HepG2 (cell line): ENCODE results near the gene FAM163B. TPM values are rescaled to one million over a fixed set of nuclear protein-coding genes. Genes with fewer than 3 reads are reported as not detected.

Experiments
- ATAC-seq: fragments of 200-7000 bp; cut with Tn5 transposase; 3 replicates; pipeline ENCODE4 v1.9.1; 2020; ENCODE audit warnings: mild to moderate bottlenecking, moderate library complexity
- BruUV-seq: library from RNA; stranded (reverse); fragments of 400-500 nt; replicated peaks from 2 replicates; lab custom pipeline; 2021; lab: Mats Ljungman, UMichigan
- CTCF ChIA-PET: fragments of 300-600 bp; formaldehyde crosslinking; extraction: SDS; loops from one replicate; lab custom pipeline; 2021; ENCODE audit warnings: low total read pairs, inconsistent platforms, low intra/inter-chr PET ratio; lab: Yijun Ruan, JAX
- POLR2A ChIA-PET: fragments of 350-600 bp; sonication (Branson Sonifier 250); formaldehyde crosslinking; loops from one replicate; lab custom pipeline; 2020; ENCODE audit warnings: antibody characterized with exemption, inconsistent platforms; lab: Yijun Ruan, JAX
- DNase-seq: peaks from one replicate; pipeline ENCODE4 v3.0.0-alpha.2; 2015; ENCODE audit warnings: low spot score
- FAIRE-seq: peaks from 3 replicates; lab custom pipeline; 2011; peaks lifted over from hg19 to GRCh38; lab: Jason Lieb, UNC
- H2AFZ ChIP-seq: one replicate; pipeline ENCODE4 v1.6.1; 2011; ENCODE audit warnings: low read length, inconsistent platforms
- H3K27ac ChIP-seq: fragments of 300-600 bp; 3 replicates; pipeline ENCODE4 v1.8.0; 2011; ENCODE audit warnings: mixed run types, mild to moderate bottlenecking, mixed read lengths, low read length, inconsistent platforms; ENCODE audit not compliant: insufficient read depth; ENCODE audit errors: extremely low read length
- H3K27me3 ChIP-seq, 2 experiments: fragments of 200-600 bp in 1 of 2; 2 replicates in 1 of 2; 3 replicates in 1 of 2; pipeline versions ENCODE4 v1.6.0 to v1.8.0; 2011; ENCODE audit warnings: low read length in 2 of 2, mild to moderate bottlenecking in 2 of 2, moderate library complexity in 2 of 2, inconsistent platforms in 1 of 2; ENCODE audit not compliant: insufficient read depth in 2 of 2, control insufficient read depth in 1 of 2
- H3K36me3 ChIP-seq, 2 experiments: fragments of 200-600 bp in 1 of 2; replicated peaks in 1 of 2; 2 replicates in 1 of 2; 3 replicates in 1 of 2; pipeline versions ENCODE4 v1.5.1 to v1.8.0; 2011; ENCODE audit warnings: low read length in 2 of 2, inconsistent platforms in 1 of 2; ENCODE audit not compliant: insufficient read depth in 2 of 2, control insufficient read depth in 1 of 2
- H3K4me1 ChIP-seq: 2 replicates; pipeline ENCODE4 v1.5.1; 2012; ENCODE audit warnings: low read length, inconsistent platforms; ENCODE audit not compliant: insufficient read depth
- H3K4me2 ChIP-seq: 2 replicates; pipeline ENCODE4 v1.6.0; 2011; ENCODE audit warnings: low read depth, low read length, inconsistent platforms
- H3K4me3 ChIP-seq, 3 experiments: fragments of 200-600 bp in 1 of 3; sonication (generic), shearing (Covaris generic) in 1 of 3; replicated peaks in 1 of 3; 2 replicates each; pipeline ENCODE4 v1.5.1; 2011 to 2016; ENCODE audit warnings: low read length in 3 of 3, inconsistent platforms in 2 of 3, low read depth in 2 of 3, mild to moderate bottlenecking in 2 of 3, control low read depth in 1 of 3, mixed read lengths in 1 of 3; ENCODE audit not compliant: insufficient read depth in 1 of 3
- H3K79me2 ChIP-seq: one replicate; pipeline ENCODE4 v1.6.1; 2011; ENCODE audit warnings: low read length, inconsistent platforms; ENCODE audit not compliant: insufficient read depth
- H3K9ac ChIP-seq: 2 replicates; pipeline ENCODE4 v1.6.0; 2011; ENCODE audit warnings: mild to moderate bottlenecking, low read depth, low read length, inconsistent platforms; ENCODE audit not compliant: insufficient read depth
- H3K9me3 ChIP-seq: 2 replicates; pipeline ENCODE4 v1.5.1; 2012; ENCODE audit warnings: mild to moderate bottlenecking, low read length
- H4K20me1 ChIP-seq: 2 replicates; pipeline ENCODE4 v1.6.0; 2011; ENCODE audit warnings: inconsistent platforms, mild to moderate bottlenecking, low read length, moderate library complexity; ENCODE audit not compliant: insufficient read depth
- AFF4 ChIP-seq: sonication (generic); formaldehyde crosslinking; IDR thresholded peaks from 2 replicates; pipeline ENCODE4 v1.4.0; 2020; ENCODE audit warnings: missing genetic modification reagents
- ATF3 ChIP-seq: sonication (generic); formaldehyde crosslinking; IDR thresholded peaks from 2 replicates; pipeline ENCODE4 v1.4.0; 2020; ENCODE audit warnings: missing genetic modification reagents
- CREM ChIP-seq, 2 experiments: sonication (generic) in 1 of 2; formaldehyde crosslinking in 1 of 2; IDR thresholded peaks; 2 replicates each; pipeline versions ENCODE4 v1.4.0 to v1.6.1; 2016 to 2020; ENCODE audit warnings: antibody characterized with exemption in 1 of 2, mild to moderate bottlenecking in 1 of 2, missing genetic modification reagents in 1 of 2
- ELF3 ChIP-seq: IDR thresholded peaks from 2 replicates; pipeline ENCODE4 v1.6.1; 2016; ENCODE audit warnings: missing genetic modification reagents, missing compliant biosample characterization
- GPN1 ChIP-seq: sonication (generic); formaldehyde crosslinking; IDR thresholded peaks from 2 replicates; pipeline ENCODE4 v1.5.1; 2020; ENCODE audit warnings: missing genetic modification reagents, borderline replicate concordance
- JDP2 ChIP-seq: sonication (generic); formaldehyde crosslinking; IDR thresholded peaks from 2 replicates; pipeline ENCODE4 v1.8.1; 2022; ENCODE audit warnings: missing genetic modification reagents, borderline replicate concordance
- LCORL ChIP-seq, 2 experiments: fragments of 450-650 bp in 1 of 2; sonication (generic) in 1 of 2; formaldehyde crosslinking in 1 of 2; IDR thresholded peaks; 2 replicates each; pipeline versions ENCODE4 v1.5.0 to v1.6.1; 2017 to 2020; ENCODE audit warnings: antibody characterized with exemption in 1 of 2, missing genetic modification reagents in 1 of 2
- PLSCR1 ChIP-seq: sonication (generic); formaldehyde crosslinking; IDR thresholded peaks from 2 replicates; pipeline ENCODE4 v1.5.0; 2020; ENCODE audit warnings: missing genetic modification reagents, mild to moderate bottlenecking, borderline replicate concordance
- SETDB1 ChIP-seq: sonication (generic); formaldehyde crosslinking; IDR thresholded peaks from 2 replicates; pipeline ENCODE4 v1.5.1; 2020; ENCODE audit warnings: missing genetic modification reagents, mild to moderate bottlenecking, borderline replicate concordance
- SNAPC5 ChIP-seq: sonication (generic); formaldehyde crosslinking; IDR thresholded peaks from 2 replicates; pipeline ENCODE4 v1.8.1; 2023; ENCODE audit warnings: mild to moderate bottlenecking, missing genetic modification reagents, borderline replicate concordance
- TERF1 ChIP-seq: sonication (generic); formaldehyde crosslinking; IDR thresholded peaks from 2 replicates; pipeline ENCODE4 v1.8.0; 2022; ENCODE audit warnings: mild to moderate bottlenecking, missing genetic modification reagents, moderate library complexity
- ZFP41 ChIP-seq: sonication (generic); formaldehyde crosslinking; IDR thresholded peaks from 2 replicates; pipeline ENCODE4 v1.4.0; 2020; ENCODE audit warnings: mild to moderate bottlenecking, missing genetic modification reagents, borderline replicate concordance
- ZIK1 ChIP-seq: sonication (generic); formaldehyde crosslinking; IDR thresholded peaks from 2 replicates; pipeline ENCODE4 v1.5.0; 2020; ENCODE audit warnings: mild to moderate bottlenecking, low read depth, missing genetic modification reagents, borderline replicate concordance
- ZNF75D ChIP-seq: sonication (generic); formaldehyde crosslinking; IDR thresholded peaks from 2 replicates; pipeline ENCODE4 v1.8.1; 2023; ENCODE audit warnings: missing genetic modification reagents, mild to moderate bottlenecking, borderline replicate concordance
- WGBS: methylation state at CpG from one replicate; pipeline ENCODE4 v1.1.6; 2017; ENCODE audit warnings: low lambda C conversion rate; 5-methylcytosine and 5-hydroxymethylcytosine counted together
- in situ Hi-C: cut with HindIII; loops from 2 replicates; pipeline ENCODE4 v1.10.0; 2017; ENCODE audit warnings: low pct_unique_long_range_greater_than_20kb; ENCODE audit not compliant: extremely low pct_ligation_motif_present
- intact Hi-C: fragments of 100-400 bp; cut with micrococcal nuclease; formaldehyde crosslinking; loops from one replicate; pipeline ENCODE4 v1.10.0; 2022; ENCODE audit not compliant: unreplicated experiment
- polyA plus RNA-seq, 8 experiments: library from polyadenylated mRNA; depleted of rRNA in 3 of 8; stranded (reverse) in 7 of 8; unstranded in 1 of 8; fragments of >200 nt; fragmentation: Illumina TruSeq in 4 of 8; extraction: Trizol in 4 of 8; gene quantifications; 2 replicates each; pipeline versions ENCODE4 v1.2.1 to v1.2.3, GENCODE V29; 2011 to 2016; ENCODE audit warnings: low read depth in 4 of 8, missing spikeins in 1 of 8, mixed read lengths in 1 of 8; ENCODE audit not compliant: insufficient read depth in 1 of 8
- total RNA-seq, 5 experiments: library from RNA; depleted of rRNA; stranded (reverse); fragments of >200 nt; fragmentation: Illumina TruSeq; extraction: Trizol; gene quantifications; 2 replicates each; pipeline ENCODE4 v1.2.3, GENCODE V29; 2016; ENCODE audit warnings: low read depth in 1 of 5

FAM163B gene
- total and polyA plus RNA-seq, 2 of the 13 experiments (the other 11 are each of a cell fraction or from before 2014, with no cell fraction given) = not detected

- WGBS = 21% methylated on average over 11 of the region's 24 CpGs
- intact Hi-C loops = no loop called here
These were observed 25.0 kb upstream of the FAM163B start for GRCh38 chr9:133634081-133634691.

More at GRCh38 chr9:133634081-133634691, 25.0 kb upstream of the FAM163B start:
- TF ChIP-seq ZIK1 (CRISPR knock-in tag) (no peak), ZFP41 (CRISPR knock-in tag) (no peak), ZNF75D (CRISPR knock-in tag) (no peak), CREM (IDR thresholded peaks at IDR 0.05) (no peak), CREM (CRISPR knock-in tag; IDR thresholded peaks at IDR 0.05) (no peak), ATF3 (no peak), JDP2 (no peak), TERF1 (CRISPR knock-in tag) (no peak), PLSCR1 (no peak), AFF4 (CRISPR knock-in tag) (no peak), SETDB1 (CRISPR knock-in tag) (no peak), LCORL (IDR thresholded peaks at IDR 0.05) (no peak), LCORL (CRISPR knock-in tag; IDR thresholded peaks at IDR 0.05) (no peak), GPN1 (CRISPR knock-in tag) (no peak), ELF3 (CRISPR knock-in tag) (no peak), SNAPC5 (CRISPR knock-in tag) (no peak)
- FAIRE-seq (no peak), DNase-seq (no peak), ATAC-seq (no peak)
- CTCF ChIA-PET = no interaction called here
- no peaks in the 10 kb centered on the region for H3K4me1 ChIP-seq
- peaks cover 28 to 86% of the 10 kb centered on the region in 2 experiments for H3K27me3 ChIP-seq
- no TSS peak for BruUV-seq
- H3K4me2 ChIP-seq = no peak overlapping the region
- POLR2A ChIA-PET = no interaction called here
- peaks cover 6% of the 10 kb centered on the region; the same call in 1 of the 2 replicates for H4K20me1 ChIP-seq
- no peak overlapping the region for H3K9ac ChIP-seq
- H3K27ac ChIP-seq = no peak overlapping the region
- no peaks in the 10 kb centered on the region for H3K36me3 ChIP-seq
- no peaks in the 10 kb centered on the region for H3K79me2 ChIP-seq
- H3K4me3 ChIP-seq = no peak overlapping the region
- H3K9me3 ChIP-seq = no peaks in the 10 kb centered on the region
- in situ Hi-C loops = no loop called here
- no peak overlapping the region for H2AFZ ChIP-seq
